GM23338 (cell line): ENCODE measurements around the gene ELAPOR1. TPM values are rescaled to one million over a fixed set of nuclear protein-coding genes. Genes with fewer than 3 reads are reported as not detected.

Experiments
- ATAC-seq: fragments of 200-7000 bp; cut with Tn5 transposase; 3 replicates; pipeline ENCODE4 v1.9.1; 2020
- DNase-seq: peaks from one replicate; pipeline ENCODE4 v3.0.0-alpha.2; 2015; ENCODE audit warnings: low spot score
- H2AFZ ChIP-seq: fragments of 200-600 bp; sonication (generic); 2 replicates; pipeline ENCODE4 v1.8.0; 2016; ENCODE audit warnings: antibody characterized with exemption, mild to moderate bottlenecking, moderate library complexity
- H3F3A ChIP-seq: fragments of 200-600 bp; sonication (generic); replicated peaks from 2 replicates; pipeline ENCODE4 v1.8.0; 2017; ENCODE audit warnings: antibody characterized with exemption, mixed run types, low read depth
- H3K27ac ChIP-seq: fragments of 200-600 bp; sonication (generic); 2 replicates; pipeline ENCODE4 v1.6.1; 2016; ENCODE audit warnings: low read depth
- H3K27me3 ChIP-seq: fragments of 200-600 bp; sonication (generic); 2 replicates; pipeline ENCODE4 v1.8.0; 2016; ENCODE audit warnings: mild to moderate bottlenecking, mixed run types, moderate library complexity; ENCODE audit not compliant: insufficient read depth
- H3K36me3 ChIP-seq: fragments of 200-600 bp; sonication (generic); 2 replicates; pipeline ENCODE4 v1.8.0; 2016; ENCODE audit warnings: mild to moderate bottlenecking; ENCODE audit not compliant: insufficient read depth
- H3K4me1 ChIP-seq: fragments of 200-600 bp; sonication (generic); 2 replicates; pipeline ENCODE4 v1.8.0; 2016; ENCODE audit warnings: mild to moderate bottlenecking, moderate library complexity; ENCODE audit not compliant: insufficient read depth
- H3K4me2 ChIP-seq: fragments of 200-600 bp; sonication (generic); 2 replicates; pipeline ENCODE4 v1.7.1; 2017; ENCODE audit warnings: mixed run types
- H3K4me3 ChIP-seq: fragments of 200-600 bp; sonication (generic); 2 replicates; pipeline ENCODE4 v1.6.1; 2016; ENCODE audit warnings: mixed run types
- H3K79me2 ChIP-seq: fragments of 200-600 bp; sonication (generic); replicated peaks from 2 replicates; pipeline ENCODE4 v1.8.0; 2017; ENCODE audit warnings: mild to moderate bottlenecking; ENCODE audit not compliant: insufficient read depth
- H3K9me2 ChIP-seq: fragments of 200-600 bp; sonication (generic); 2 replicates; pipeline ENCODE4 v1.8.0; 2017; ENCODE audit not compliant: insufficient read depth
- H4K20me1 ChIP-seq: fragments of 200-600 bp; sonication (generic); replicated peaks from 2 replicates; pipeline ENCODE4 v1.8.0; 2017; ENCODE audit warnings: mild to moderate bottlenecking; ENCODE audit not compliant: insufficient read depth
- H3K27ac Mint-ChIP-seq: 2 replicates; pipeline ENCODE4 v1.8.0; 2020; ENCODE audit warnings: inconsistent platforms, mild to moderate bottlenecking, moderate library complexity, mixed read lengths
- H3K27me3 Mint-ChIP-seq: 3 replicates; pipeline ENCODE4 v1.8.0; 2022; ENCODE audit warnings: low read depth, mild to moderate bottlenecking, moderate library complexity, mixed read lengths, inconsistent platforms; ENCODE audit not compliant: insufficient read depth, poor library complexity
- H3K36me3 Mint-ChIP-seq: 3 replicates; pipeline ENCODE4 v1.8.0; 2021; ENCODE audit warnings: low read depth, mild to moderate bottlenecking, inconsistent platforms, moderate library complexity, mixed read lengths
- H3K4me1 Mint-ChIP-seq: 3 replicates; pipeline ENCODE4 v1.8.0; 2020; ENCODE audit warnings: mild to moderate bottlenecking, inconsistent platforms, mixed read lengths
- H3K4me3 Mint-ChIP-seq: 3 replicates; pipeline ENCODE4 v1.8.0; 2021; ENCODE audit warnings: moderate library complexity, mild to moderate bottlenecking, inconsistent platforms, mixed read lengths
- H3K9me3 Mint-ChIP-seq: 3 replicates; pipeline ENCODE4 v1.8.0; 2020; ENCODE audit warnings: moderate library complexity, mild to moderate bottlenecking, inconsistent platforms, mixed read lengths
- CREB1 ChIP-seq: fragments of 250-450 bp; sonication (Bioruptor Pico); IDR thresholded peaks from 2 replicates; pipeline ENCODE4 v1.5.0; 2020; ENCODE audit warnings: low read depth, mild to moderate bottlenecking, moderate library complexity
- EZH2 ChIP-seq: fragments of 200-600 bp; sonication (generic); IDR thresholded peaks from one replicate; pipeline ENCODE4 v1.8.0; 2017; ENCODE audit warnings: antibody characterized with exemption, mild to moderate bottlenecking, low read depth; ENCODE audit not compliant: unreplicated experiment
- POLR2AphosphoS5 ChIP-seq: IDR thresholded peaks from 2 replicates; pipeline ENCODE4 v1.6.1; 2016; ENCODE audit warnings: antibody characterized with exemption, low read depth
- REST ChIP-seq: IDR thresholded peaks from one replicate; pipeline ENCODE4 v1.6.1; 2018; ENCODE audit warnings: antibody characterized with exemption; ENCODE audit not compliant: unreplicated experiment
- STAT1 ChIP-seq: IDR thresholded peaks from one replicate; pipeline ENCODE4 v1.6.1; 2016; ENCODE audit warnings: antibody characterized with exemption; ENCODE audit not compliant: unreplicated experiment
- ZNF331 ChIP-seq: fragments of 250-450 bp; sonication (Bioruptor Pico); IDR thresholded peaks from 2 replicates; pipeline ENCODE4 v1.5.0; 2020; ENCODE audit warnings: low read depth, mild to moderate bottlenecking, moderate library complexity
- ZNF462 ChIP-seq: fragments of 250-450 bp; sonication (Bioruptor Pico); IDR thresholded peaks from 2 replicates; pipeline ENCODE4 v1.5.0; 2020; ENCODE audit warnings: mild to moderate bottlenecking, moderate library complexity
- polyA plus RNA-seq: library from polyadenylated mRNA; unstranded; fragments of >200 nt; fragmentation: Nextera tagmentation; extraction: Ambion mirVana; gene quantifications from 2 replicates; pipeline ENCODE4 v1.2.1, GENCODE V29; 2016
- total RNA-seq: library from RNA; depleted of rRNA; stranded (reverse); fragments of >200 nt; shearing (Covaris generic); gene quantifications from 2 replicates; pipeline ENCODE4 v1.2.3, GENCODE V29; 2014

ELAPOR1 gene
- total and polyA plus RNA-seq, 2 experiments from 2014 or later = 0.92 to 2.4 TPM

GRCh38 chr1:109156916-109157385 lies 43.0 kb downstream of the ELAPOR1 start:
- peaks cover 3% of the 10 kb centered on the region; the same call in 2 of the 3 replicates for H3K4me1 Mint-ChIP-seq
- no peak overlapping the region for H3K4me3 Mint-ChIP-seq
- H3K27me3 Mint-ChIP-seq = peaks cover 10% of the 10 kb centered on the region
- H3K27ac ChIP-seq = no peak overlapping the region
- no peak for DNase-seq
- no peaks in the 10 kb centered on the region for H4K20me1 ChIP-seq
- H3K27ac Mint-ChIP-seq = no peak overlapping the region
- H3K27me3 ChIP-seq = no peaks in the 10 kb centered on the region
- no peak for ATAC-seq
- H3K79me2 ChIP-seq = no peaks in the 10 kb centered on the region
- no peaks in the 10 kb centered on the region for H3F3A ChIP-seq
- no peaks in the 10 kb centered on the region; the same call in 1 of the 2 replicates for H3K36me3 ChIP-seq
- no peak overlapping the region for H3K4me3 ChIP-seq
- no peak overlapping the region for H3K4me2 ChIP-seq
- no peak overlapping the region for H2AFZ ChIP-seq
- no peaks in the 10 kb centered on the region for H3K36me3 Mint-ChIP-seq
- TF ChIP-seq POLR2AphosphoS5 = no peak
- TF ChIP-seq ZNF462 (CRISPR knock-in tag) = no peak
- TF ChIP-seq EZH2 = no peak
- TF ChIP-seq STAT1 = no peak
- no peaks in the 10 kb centered on the region for H3K9me3 Mint-ChIP-seq
- no peaks in the 10 kb centered on the region for H3K9me2 ChIP-seq
- H3K4me1 ChIP-seq = no peaks in the 10 kb centered on the region

GRCh38 chr1:109158433-109158832 lies 44.5 kb downstream of the ELAPOR1 start:
- no peak overlapping the region for H3K4me2 ChIP-seq

More at GRCh38 chr1:109158433-109158832, 44.5 kb downstream of the ELAPOR1 start:
- H3K79me2 ChIP-seq = no peaks in the 10 kb centered on the region
- H3K27me3 ChIP-seq = no peaks in the 10 kb centered on the region
- no peak overlapping the region for H3K4me3 Mint-ChIP-seq
- ATAC-seq = no peak
- H4K20me1 ChIP-seq = no peaks in the 10 kb centered on the region
- H3K27ac Mint-ChIP-seq = no peak overlapping the region
- no peaks in the 10 kb centered on the region for H3K4me1 ChIP-seq
- H3K9me2 ChIP-seq = no peaks in the 10 kb centered on the region
- H3K36me3 Mint-ChIP-seq = no peaks in the 10 kb centered on the region
- DNase-seq = no peak
- H3F3A ChIP-seq = no peaks in the 10 kb centered on the region
- H3K4me1 Mint-ChIP-seq = peaks cover 7% of the 10 kb centered on the region; the same call in 2 of the 3 replicates
- TF ChIP-seq ZNF331 (CRISPR knock-in tag) = no peak
- no peak for TF ChIP-seq CREB1 (CRISPR knock-in tag)
- TF ChIP-seq STAT1 = no peak
- TF ChIP-seq REST = no peak
- no peaks in the 10 kb centered on the region for H3K9me3 Mint-ChIP-seq
- H3K27ac ChIP-seq = no peak overlapping the region
- peaks cover 8% of the 10 kb centered on the region for H3K27me3 Mint-ChIP-seq
- H2AFZ ChIP-seq = 0 out of 2 replicates have a peak overlapping the region, but pooled peaks have one; percentile 47
- H3K36me3 ChIP-seq = no peaks in the 10 kb centered on the region; the same call in 1 of the 2 replicates
- H3K4me3 ChIP-seq = no peak overlapping the region
